Fibroblast of skin of right biceps (primary cell): ENCODE results near the gene PSD2.

Experiments
- DNase-seq: peaks from one replicate; pipeline ENCODE4 v3.0.0-alpha.2; 2013

Gene PSD2

DNA sequence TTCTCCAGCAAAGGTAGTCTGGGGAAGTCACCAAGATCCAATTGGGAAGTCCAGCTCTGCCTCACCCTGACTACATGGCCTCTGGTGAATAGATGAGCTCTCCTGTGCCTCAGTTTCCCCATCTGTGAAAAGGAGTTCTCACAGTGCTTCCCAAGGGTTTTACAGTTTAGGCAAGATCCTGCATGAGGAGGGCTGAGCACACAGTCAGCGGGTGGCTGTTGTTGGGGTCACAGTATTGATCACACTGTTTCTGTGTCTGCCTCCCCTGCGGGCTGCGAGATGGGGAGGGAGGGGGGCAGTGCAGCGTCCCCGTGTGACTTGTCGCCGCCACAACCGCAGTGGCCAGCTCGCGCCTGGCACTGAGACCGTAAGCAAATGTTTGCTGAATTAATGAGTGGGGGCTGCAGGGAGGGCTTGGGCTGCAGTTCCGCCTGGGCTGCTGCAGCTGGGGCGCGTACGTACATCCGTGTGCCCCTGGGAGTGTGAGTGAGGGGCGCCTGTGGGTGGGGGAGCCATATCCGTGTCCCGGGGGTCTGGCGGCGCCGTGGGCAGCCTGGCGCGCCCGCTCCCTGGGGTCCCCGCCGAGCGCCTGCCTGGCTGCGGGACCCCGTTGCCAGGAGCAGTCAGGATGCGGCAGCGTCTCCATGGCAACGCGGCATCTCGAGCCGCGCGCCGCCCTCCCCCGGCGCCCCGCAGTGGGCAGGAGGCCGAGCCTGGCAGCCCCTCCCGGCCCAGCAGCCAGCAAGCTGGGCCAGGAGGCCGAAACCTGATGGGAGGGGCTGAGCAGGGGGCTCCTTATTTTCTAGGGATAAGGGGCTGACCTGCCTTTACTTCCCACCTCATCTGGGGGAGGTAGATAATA, 31.4 kb upstream of the PSD2 start:
- peak; percentile 34 for DNase-seq

GRCh38 chr5:139764886-139765408, 30.7 kb upstream of the PSD2 start:
- no peak for DNase-seq

- DNase-seq = peak; percentile 70
Observed at GRCh38 chr5:139765409-139766217, 30.0 kb upstream of the PSD2 start.

GRCh38 chr5:139767960-139768359, 27.6 kb upstream of the PSD2 start:
- DNase-seq = no peak

- peak; percentile 30 for DNase-seq
Observed at GRCh38 chr5:139768807-139769465, 26.7 kb upstream of the PSD2 start.

DNA sequence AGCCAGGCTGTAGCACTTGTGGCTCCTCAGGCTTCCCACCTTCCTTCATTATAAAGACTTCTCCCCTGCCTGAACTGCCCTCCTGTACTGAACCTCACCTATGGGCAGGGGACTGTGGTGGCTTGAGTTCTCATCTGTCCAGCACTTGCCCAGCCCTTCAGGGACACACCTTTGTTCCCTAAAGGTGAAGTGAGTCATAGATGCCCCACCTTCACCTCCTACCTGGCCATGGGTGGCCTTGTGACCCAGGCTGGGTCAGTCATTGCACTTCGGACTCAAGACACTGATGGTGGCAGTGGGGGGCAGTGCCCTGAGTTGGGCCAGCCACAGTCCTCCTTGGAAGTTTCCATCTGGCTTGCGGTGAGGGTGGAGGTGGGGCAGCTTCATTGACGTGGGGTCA, 26.1 kb upstream of the PSD2 start:
- DNase-seq = no peak

- no peak for DNase-seq
Observed at GRCh38 chr5:139770722-139771121, 24.9 kb upstream of the PSD2 start.

DNA sequence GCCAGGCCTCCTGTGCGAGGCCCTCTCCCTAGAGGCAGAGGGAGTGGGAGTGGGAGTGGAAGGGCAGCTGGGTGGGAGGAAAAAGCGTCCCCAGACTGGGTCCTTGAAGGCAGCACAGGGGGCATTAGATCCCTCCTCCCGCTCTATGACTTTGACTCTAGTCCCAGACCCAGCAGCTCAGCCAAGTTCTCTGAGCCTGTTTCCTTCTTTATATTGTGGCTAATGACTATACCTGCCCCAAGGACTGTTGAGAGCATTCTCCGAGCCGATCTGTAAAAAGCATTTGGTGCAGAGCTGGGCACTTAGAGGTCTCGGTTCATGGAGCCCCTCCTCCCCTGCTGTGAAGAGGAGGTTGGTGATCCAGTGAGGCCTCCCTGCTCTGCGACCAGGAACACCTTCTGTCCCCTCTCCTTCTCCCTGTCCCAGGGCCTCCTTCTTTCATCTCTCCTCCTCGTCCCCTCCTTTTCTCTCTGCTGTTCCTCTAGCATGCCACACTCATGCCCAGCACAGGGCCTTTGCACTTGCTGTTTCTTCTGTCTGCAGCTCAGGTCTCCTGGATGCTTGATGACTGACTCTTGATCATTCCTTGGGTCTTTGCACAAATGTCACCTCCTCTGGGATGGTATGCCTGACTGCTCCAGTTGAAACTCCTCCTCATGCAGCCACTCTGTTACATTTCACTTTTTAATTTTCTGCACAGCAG, 23.4 kb upstream of the PSD2 start:
- no peak for DNase-seq

- no peak for DNase-seq
Observed at GRCh38 chr5:139772927-139773690, 22.5 kb upstream of the PSD2 start.

- peak; percentile 58 for DNase-seq
Observed at GRCh38 chr5:139774980-139775661, 20.5 kb upstream of the PSD2 start.

- DNase-seq = no peak
Observed at GRCh38 chr5:139775872-139776271, 19.7 kb upstream of the PSD2 start.

GRCh38 chr5:139776861-139777260, 18.7 kb upstream of the PSD2 start:
- no peak for DNase-seq

DNA sequence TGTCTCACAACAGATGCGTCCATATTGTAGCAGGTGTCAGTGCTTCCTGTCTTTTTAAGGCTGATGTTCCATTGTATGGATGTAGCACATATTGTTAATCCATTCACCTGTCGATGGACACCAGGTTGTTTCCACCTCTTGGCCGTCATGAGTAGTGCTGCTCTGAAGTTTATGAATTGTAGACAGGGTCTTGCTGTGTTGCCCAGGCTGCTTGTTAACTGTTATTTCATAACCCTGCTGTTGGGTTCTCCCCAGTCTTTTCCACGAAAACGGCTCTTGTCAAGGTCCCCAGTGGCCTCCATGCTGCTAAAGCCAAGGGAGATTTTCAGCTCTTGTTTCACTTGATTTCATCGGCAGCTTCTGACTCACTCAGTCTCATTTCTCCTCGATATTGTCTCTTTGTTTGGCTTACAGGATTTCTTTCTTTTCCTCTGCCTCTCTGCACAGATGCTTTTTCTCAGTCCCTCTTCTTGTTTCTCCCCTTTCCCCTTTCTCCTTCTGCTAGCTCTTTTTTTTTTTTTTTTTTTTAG, 12.1 kb upstream of the PSD2 start:
- peak; percentile 34 for DNase-seq

DNA sequence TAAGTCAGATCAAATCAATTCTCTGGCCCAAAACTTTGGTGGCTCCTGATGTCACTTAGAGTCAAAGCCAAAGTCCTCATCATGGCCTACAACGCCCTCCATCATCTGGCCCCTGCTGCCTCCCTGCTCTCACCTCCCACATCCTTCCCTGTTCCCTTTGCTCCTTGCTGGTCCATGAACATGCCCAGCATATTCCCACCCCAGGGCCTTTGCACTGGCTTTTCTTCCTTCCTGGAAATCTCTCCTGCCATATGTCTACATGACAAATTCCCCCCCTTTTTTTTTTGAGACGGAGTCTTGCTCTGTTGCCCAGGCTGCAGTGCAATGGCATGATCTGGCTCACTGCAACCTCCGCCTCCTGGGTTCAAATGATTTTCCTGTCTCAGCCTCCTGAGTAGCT, 11.1 kb upstream of the PSD2 start:
- DNase-seq = no peak

DNA sequence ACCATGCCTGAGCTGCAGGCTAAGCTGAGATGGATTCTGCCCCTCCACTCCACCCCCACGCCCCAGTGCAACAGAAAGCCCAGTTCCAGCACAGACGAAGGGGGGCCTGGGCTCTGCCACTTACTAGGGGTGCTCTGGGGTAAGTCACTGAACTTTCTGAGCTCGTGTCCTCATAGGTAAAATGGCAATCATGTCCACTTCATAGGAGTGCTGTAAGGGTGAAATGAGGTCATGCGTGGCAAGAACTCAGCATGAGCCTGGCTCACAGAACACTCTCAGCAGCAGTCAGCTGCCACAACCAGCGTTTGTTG, 8.4 kb upstream of the PSD2 start:
- no peak for DNase-seq

DNA sequence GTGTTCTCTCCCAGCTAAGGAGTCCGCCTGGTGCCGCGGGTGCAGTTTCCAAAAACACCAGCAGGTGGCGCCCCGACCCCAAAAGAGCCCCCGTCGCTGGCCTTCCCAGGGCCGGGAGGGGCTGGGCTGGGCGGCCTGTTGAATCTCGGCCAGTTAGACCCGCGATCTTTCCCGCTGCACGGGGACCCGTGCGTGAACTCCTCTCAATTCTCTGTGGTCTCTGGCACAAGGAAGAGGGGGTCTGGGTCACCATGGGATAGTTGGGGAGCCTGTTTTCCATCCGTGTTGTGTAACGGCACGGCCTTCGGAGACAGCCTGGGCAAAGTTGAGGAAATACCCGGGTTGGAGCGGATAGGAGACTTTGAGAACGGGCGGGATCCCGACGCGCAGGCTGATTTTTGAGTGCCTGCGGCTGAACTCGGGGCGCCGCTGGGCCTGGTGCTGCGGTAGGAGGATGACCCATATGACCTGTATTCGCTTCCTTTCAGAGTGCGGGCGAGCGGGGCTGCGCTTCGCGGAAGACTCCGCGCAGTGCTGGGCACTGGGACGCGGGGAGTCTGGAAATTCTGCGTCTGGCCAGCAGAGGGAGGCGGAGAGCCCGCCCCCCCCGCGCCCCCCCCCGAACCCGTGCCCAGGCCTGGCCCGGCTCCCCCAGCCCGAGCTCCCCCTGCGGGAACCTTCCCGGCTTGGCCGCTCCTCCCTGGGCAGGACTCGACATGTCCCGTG, 7.9 kb upstream of the PSD2 start:
- peak; percentile 74 for DNase-seq

DNA sequence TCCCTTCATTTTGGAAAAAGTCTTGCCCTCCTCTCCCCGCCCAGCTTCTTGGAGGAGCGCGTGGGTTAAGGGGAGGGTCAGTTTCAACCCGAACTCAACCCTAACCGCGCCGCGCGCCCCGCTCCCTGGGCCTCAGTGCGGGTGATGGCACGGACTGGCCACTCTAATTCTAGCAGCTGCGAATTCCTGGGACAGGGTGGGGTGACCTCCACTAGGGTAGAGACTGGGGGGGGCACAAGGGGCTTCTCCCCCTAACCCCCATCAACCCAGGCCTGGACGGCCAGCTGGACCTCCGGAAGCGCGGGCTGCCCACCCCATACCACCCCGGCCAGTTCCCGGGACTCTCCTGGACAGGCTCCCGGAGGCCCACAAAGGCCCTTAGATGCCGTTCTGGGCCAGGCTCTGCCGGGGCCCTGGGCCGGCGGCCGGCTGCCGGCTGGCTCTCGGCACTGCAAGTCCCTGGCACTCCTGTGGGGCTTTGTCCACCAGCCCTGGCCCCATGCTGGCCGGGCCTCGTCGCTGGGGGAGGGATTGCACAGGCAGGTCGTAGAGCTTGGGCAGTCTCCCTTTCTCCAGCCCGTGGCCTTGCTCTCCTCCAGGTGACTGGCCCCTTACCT, 7.2 kb upstream of the PSD2 start:
- no peak for DNase-seq

GRCh38 chr5:139789116-139789844, 6.3 kb upstream of the PSD2 start:
- no peak for DNase-seq

- DNase-seq = no peak
Observed at GRCh38 chr5:139789845-139790189, 5.8 kb upstream of the PSD2 start.
